ENCODE data around the gene MRPL11.

MRPL11 gene

GRCh38 chr11:66388780-66389386 is 49.8 kb downstream of the MRPL11 start:
- DNase-seq (ENCODE audit: low spot score), result peak; percentile 64

GRCh38 chr11:66386171-66387069 is 52.2 kb downstream of the MRPL11 start:
- peak; percentile 59 for DNase-seq (ENCODE audit: low spot score)
